ENCODE data around the gene HES4. TPM values are rescaled to one million over a fixed set of nuclear protein-coding genes. Genes with fewer than 3 reads are reported as not detected.
A peak's percentile ranks its signal among the peaks of the same experiment; 100 is the strongest.

Gene HES4
- total and polyA plus RNA-seq, 2 of the 13 experiments (the other 11 are each of a cell fraction or from before 2014, with no cell fraction given), result 8.8 to 10.6 TPM

DNA sequence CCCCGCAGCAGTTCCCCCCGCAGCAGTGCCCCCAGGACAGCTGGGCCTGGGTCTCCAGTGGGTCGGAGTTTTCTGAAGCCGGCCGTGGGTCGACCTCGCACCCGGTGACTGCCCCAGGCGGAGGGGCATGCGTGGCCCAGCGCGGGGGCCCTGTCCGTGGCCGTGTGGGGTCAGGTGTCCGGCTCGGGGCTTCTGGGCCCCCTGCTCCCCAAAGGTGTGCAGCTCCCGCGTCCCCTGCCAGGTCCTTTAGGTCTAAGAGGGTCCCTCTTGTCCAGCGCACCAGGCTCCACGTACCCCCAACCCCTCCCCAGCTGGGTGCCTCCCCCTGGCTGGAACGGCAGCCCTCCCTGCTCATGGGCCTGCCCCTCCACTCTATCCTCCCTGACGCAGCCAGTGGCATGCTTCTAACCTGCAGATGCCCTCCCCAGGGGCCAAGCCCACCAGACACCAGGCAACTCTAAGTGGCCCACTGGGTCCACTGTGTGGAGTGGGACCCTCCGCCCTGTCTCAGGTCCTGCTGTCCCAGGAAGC is 5.9 kb upstream of the HES4 start (continued):
- TF ChIP-seq ZNF652 (CRISPR knock-in tag; IDR thresholded peaks at IDR 0.05; ENCODE audit: borderline replicate concordance, low read depth) (no peak), KDM2A (CRISPR knock-in tag; IDR thresholded peaks at IDR 0.05; ENCODE audit: borderline replicate concordance, low read depth) (no peak), ZNF30 (CRISPR knock-in tag; IDR thresholded peaks at IDR 0.05) (no peak), ZNF552 (CRISPR knock-in tag; IDR thresholded peaks at IDR 0.05; ENCODE audit: borderline replicate concordance) (0 out of 2 replicates have a peak, but pooled peaks have one; percentile 14), NFKB2 (CRISPR knock-in tag; IDR thresholded peaks at IDR 0.05; ENCODE audit: borderline replicate concordance) (no peak), HNF1A (IDR thresholded peaks at IDR 0.05; ENCODE audit: low read depth) (no peak), HNF1A (CRISPR knock-in tag; IDR thresholded peaks at IDR 0.05; ENCODE audit: borderline replicate concordance) (no peak), BRD4 (CRISPR knock-in tag; IDR thresholded peaks at IDR 0.05) (no peak), SRSF4 (IDR thresholded peaks at IDR 0.05; ENCODE audit: low read depth, low read length, poor library complexity, severe bottlenecking) (no peak), ZFP36L1 (CRISPR knock-in tag; IDR thresholded peaks at IDR 0.05) (no peak; the same call in 1 of the 2 replicates), AGO1 (IDR thresholded peaks at IDR 0.05; ENCODE audit: low read depth, low read length, poor library complexity, severe bottlenecking) (peak; percentile 82), ZNF570 (CRISPR knock-in tag; IDR thresholded peaks at IDR 0.05; ENCODE audit: borderline replicate concordance) (no peak), MXD1 (CRISPR knock-in tag; IDR thresholded peaks at IDR 0.05) (0 out of 2 replicates have a peak, but pooled peaks have one; percentile 11), ZIK1 (CRISPR knock-in tag; IDR thresholded peaks at IDR 0.05; ENCODE audit: borderline replicate concordance, low read depth) (no peak), MATR3 (CRISPR knock-in tag; IDR thresholded peaks at IDR 0.05) (no peak)
- TF ChIP-seq, protein P1, sequence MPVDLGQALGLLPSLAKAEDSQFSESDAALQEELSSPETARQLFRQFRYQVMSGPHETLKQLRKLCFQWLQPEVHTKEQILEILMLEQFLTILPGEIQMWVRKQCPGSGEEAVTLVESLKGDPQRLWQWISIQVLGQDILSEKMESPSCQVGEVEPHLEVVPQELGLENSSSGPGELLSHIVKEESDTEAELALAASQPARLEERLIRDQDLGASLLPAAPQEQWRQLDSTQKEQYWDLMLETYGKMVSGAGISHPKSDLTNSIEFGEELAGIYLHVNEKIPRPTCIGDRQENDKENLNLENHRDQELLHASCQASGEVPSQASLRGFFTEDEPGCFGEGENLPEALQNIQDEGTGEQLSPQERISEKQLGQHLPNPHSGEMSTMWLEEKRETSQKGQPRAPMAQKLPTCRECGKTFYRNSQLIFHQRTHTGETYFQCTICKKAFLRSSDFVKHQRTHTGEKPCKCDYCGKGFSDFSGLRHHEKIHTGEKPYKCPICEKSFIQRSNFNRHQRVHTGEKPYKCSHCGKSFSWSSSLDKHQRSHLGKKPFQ (CRISPR knock-in tag; IDR thresholded peaks at IDR 0.05; ENCODE audit: insufficient replicate concordance), result no peak
- TF ChIP-seq, protein P2, sequence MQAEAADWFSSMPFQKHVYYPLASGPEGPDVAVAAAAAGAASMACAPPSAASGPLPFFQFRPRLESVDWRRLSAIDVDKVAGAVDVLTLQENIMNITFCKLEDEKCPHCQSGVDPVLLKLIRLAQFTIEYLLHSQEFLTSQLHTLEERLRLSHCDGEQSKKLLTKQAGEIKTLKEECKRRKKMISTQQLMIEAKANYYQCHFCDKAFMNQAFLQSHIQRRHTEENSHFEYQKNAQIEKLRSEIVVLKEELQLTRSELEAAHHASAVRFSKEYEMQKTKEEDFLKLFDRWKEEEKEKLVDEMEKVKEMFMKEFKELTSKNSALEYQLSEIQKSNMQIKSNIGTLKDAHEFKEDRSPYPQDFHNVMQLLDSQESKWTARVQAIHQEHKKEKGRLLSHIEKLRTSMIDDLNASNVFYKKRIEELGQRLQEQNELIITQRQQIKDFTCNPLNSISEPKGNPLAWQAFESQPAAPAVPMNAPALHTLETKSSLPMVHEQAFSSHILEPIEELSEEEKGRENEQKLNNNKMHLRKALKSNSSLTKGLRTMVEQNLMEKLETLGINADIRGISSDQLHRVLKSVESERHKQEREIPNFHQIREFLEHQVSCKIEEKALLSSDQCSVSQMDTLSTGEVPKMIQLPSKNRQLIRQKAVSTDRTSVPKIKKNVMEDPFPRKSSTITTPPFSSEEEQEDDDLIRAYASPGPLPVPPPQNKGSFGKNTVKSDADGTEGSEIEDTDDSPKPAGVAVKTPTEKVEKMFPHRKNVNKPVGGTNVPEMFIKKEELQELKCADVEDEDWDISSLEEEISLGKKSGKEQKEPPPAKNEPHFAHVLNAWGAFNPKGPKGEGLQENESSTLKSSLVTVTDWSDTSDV (CRISPR knock-in tag; IDR thresholded peaks at IDR 0.05), result no peak

Measured in HepG2 (cell line).